GM12878 (cell line): Measurements from ENCODE around the gene MPPED1.

Source experiments
- FOXM1 ChIP-seq: IDR thresholded peaks from 2 replicates; pipeline ENCODE4 v1.6.1; 2012; ENCODE audit warnings: low read depth, mild to moderate bottlenecking, inconsistent platforms, low read length, moderate library complexity
- POLR2A ChIP-seq: IDR thresholded peaks from 2 replicates; pipeline ENCODE4 v1.6.1; 2011; ENCODE audit warnings: low read depth, mild to moderate bottlenecking, low read length
- SUZ12 ChIP-seq: fragments of 200-600 bp; sonication (generic); IDR thresholded peaks from one replicate; pipeline ENCODE4 v1.6.1; 2018; ENCODE audit warnings: antibody characterized with exemption, mild to moderate bottlenecking; ENCODE audit not compliant: unreplicated experiment

GRCh38 chr22:43502306-43502874 is 90.6 kb downstream of the MPPED1 start:
- no peak for TF ChIP-seq FOXM1
- no peak for TF ChIP-seq POLR2A
- TF ChIP-seq SUZ12 = no peak
